ENCODE results near the gene MOB3A. TPM values are rescaled to one million over a fixed set of nuclear protein-coding genes. Genes with fewer than 3 reads are reported as not detected.

Gene MOB3A
- total RNA-seq, 8 experiments from 2014 or later, result 7.2 to 16.3 (median 10.0) TPM

GRCh38 chr19:2053601-2054389 lies 42.3 kb downstream of the MOB3A start:
- WGBS, 10 experiments, result 80 to 100% (median 96%) methylated on average over 1 to 9 of the region's 24 CpGs; no CpG with 5 or more reads in 3 of the 10 experiments
- no peak overlapping the region for H3K27ac ChIP-seq
- H3K4me1 ChIP-seq (replicated peaks in 1 of 2), result peaks cover 21 to 35% of the 10 kb centered on the region in 2 donors
- no peak overlapping the region for H3K4me3 ChIP-seq
- ATAC-seq (replicated peaks in 6 of 8), result no peak
- in situ Hi-C loops (cut with MboI; ENCODE audit: low pct_unique_long_range_greater_than_20kb in 2 of 9, low sequenced_read_pairs in 9 of 9, unreplicated experiment in 9 of 9), result no loop called here

GRCh38 chr19:2051773-2052704 lies 44.1 kb downstream of the MOB3A start:
- in situ Hi-C loops (cut with MboI; ENCODE audit: low pct_unique_long_range_greater_than_20kb in 2 of 9, low sequenced_read_pairs in 9 of 9, unreplicated experiment in 9 of 9), result no loop called here
- no peak for ATAC-seq (replicated peaks in 6 of 8)
- Histone ChIP-seq H3K4me3 (peak overlapping the region in 2 of 5 donors; percentile 77 to 80), H3K4me1 (replicated peaks in 1 of 2) (peaks cover 23 to 40% of the 10 kb centered on the region in 2 donors), H3K27ac (peak overlapping the region; percentile 56 to 88)
- 30 to 100% (median 88%) methylated on average over 2 to 7 of the region's 18 CpGs; no CpG with 5 or more reads in 3 of the 10 experiments for WGBS, 10 experiments

GRCh38 chr19:2050991-2051772 lies 44.9 kb downstream of the MOB3A start, which contains the start of gene MKNK2:
MKNK2 (minus strand) TSS chr19:2051244; CDS start chr19:2050851, 393 bp downstream.
- WGBS, 10 experiments, result 0 to 80% (median 13%) methylated on average over 1 to 29 of the region's 93 CpGs; no CpG with 5 or more reads in 4 of the 10 experiments
- Histone ChIP-seq H3K4me3 (peak within 1 kb of the TSS; percentile 65 to 93 (median 77)), H3K4me1 (replicated peaks in 1 of 2) (peaks cover 22 to 35% of the 10 kb centered on the region in 2 donors)

GRCh38 chr19:2050349-2050990 lies 45.7 kb downstream of the MOB3A start:
- Histone ChIP-seq H3K4me1 (replicated peaks in 1 of 2) (peaks cover 15 to 28% of the 10 kb centered on the region in 2 donors), H3K4me3 (peak overlapping the region; percentile 65 to 93 (median 77)), H3K27ac (peak overlapping the region; percentile 51 to 72)
- ATAC-seq (replicated peaks in 6 of 8), result peak in 4 of 8 experiments; percentile 1 to 8 (median 4)
- in situ Hi-C loops (cut with MboI; ENCODE audit: low pct_unique_long_range_greater_than_20kb in 2 of 9, low sequenced_read_pairs in 9 of 9, unreplicated experiment in 9 of 9), result no loop called here
- no CpG with 5 or more reads among the region's 49 CpGs for WGBS, 10 experiments

More at GRCh38 chr19:2050991-2051772, 44.9 kb downstream of the MOB3A start, which contains the start of gene MKNK2:
- H3K27ac ChIP-seq, result peak within 1 kb of the TSS; percentile 56 to 88
- in situ Hi-C loops (cut with MboI; ENCODE audit: low pct_unique_long_range_greater_than_20kb in 2 of 9, low sequenced_read_pairs in 9 of 9, unreplicated experiment in 9 of 9), result no loop called here
- peak; percentile 62 to 84 (median 79) for ATAC-seq (replicated peaks in 6 of 8)

GRCh38 chr19:2049741-2050348 lies 46.3 kb downstream of the MOB3A start:
- in situ Hi-C loops (cut with MboI; ENCODE audit: low pct_unique_long_range_greater_than_20kb in 2 of 9, low sequenced_read_pairs in 9 of 9, unreplicated experiment in 9 of 9), result no loop called here
- peak; percentile 38 to 62 (median 55) for ATAC-seq (replicated peaks in 6 of 8)
- Histone ChIP-seq H3K4me3 (peak overlapping the region; percentile 65 to 93 (median 77)), H3K27ac (peak overlapping the region; percentile 51 to 72), H3K4me1 (replicated peaks in 1 of 2) (peaks cover 13 to 26% of the 10 kb centered on the region in 2 donors)
- WGBS, 10 experiments, result 0% methylated on average over 2 of the region's 16 CpGs; no CpG with 5 or more reads in 9 of the 10 experiments

- Histone ChIP-seq H3K4me3 (peak overlapping the region; percentile 65 to 93 (median 77)), H3K4me1 (replicated peaks in 1 of 2) (peaks cover 13 to 26% of the 10 kb centered on the region in 2 donors), H3K27ac (no peak overlapping the region)
- WGBS, 10 experiments, result 31 to 100% (median 80%) methylated on average over 1 to 3 of the region's 27 CpGs; no CpG with 5 or more reads in 7 of the 10 experiments
- in situ Hi-C loops (cut with MboI; ENCODE audit: low pct_unique_long_range_greater_than_20kb in 2 of 9, low sequenced_read_pairs in 9 of 9, unreplicated experiment in 9 of 9), result no loop called here
- ATAC-seq (replicated peaks in 6 of 8), result peak in 3 of 8 experiments; percentile 0 to 5 (median 0)
Measured at GRCh38 chr19:2048959-2049740, 47.0 kb downstream of the MOB3A start.

- no peak for ATAC-seq (replicated peaks in 6 of 8)
- 93% methylated on average over 5 of the region's 17 CpGs; no CpG with 5 or more reads in 9 of the 10 experiments for WGBS, 10 experiments
- Histone ChIP-seq H3K27ac (no peak overlapping the region), H3K4me3 (peak overlapping the region in 1 of 5 donors; percentile 80), H3K4me1 (replicated peaks in 1 of 2) (peaks cover 13 to 26% of the 10 kb centered on the region in 2 donors)
- in situ Hi-C loops (cut with MboI; ENCODE audit: low pct_unique_long_range_greater_than_20kb in 2 of 9, low sequenced_read_pairs in 9 of 9, unreplicated experiment in 9 of 9), result no loop called here
Measured at GRCh38 chr19:2048104-2048958, 47.8 kb downstream of the MOB3A start.

- Histone ChIP-seq H3K4me1 (replicated peaks in 1 of 2) (peaks cover 19 to 33% of the 10 kb centered on the region in 2 donors), H3K27ac (no peak overlapping the region), H3K4me3 (no peak overlapping the region)
- in situ Hi-C loops (cut with MboI; ENCODE audit: low pct_unique_long_range_greater_than_20kb in 2 of 9, low sequenced_read_pairs in 9 of 9, unreplicated experiment in 9 of 9), result no loop called here
- no peak for ATAC-seq (replicated peaks in 6 of 8)
- no CpG with 5 or more reads among the region's 22 CpGs for WGBS, 10 experiments
Measured at GRCh38 chr19:2047449-2048103, 48.5 kb downstream of the MOB3A start.

- Histone ChIP-seq H3K27ac (no peak overlapping the region), H3K4me1 (replicated peaks in 1 of 2) (peaks cover 23 to 34% of the 10 kb centered on the region in 2 donors), H3K4me3 (no peak overlapping the region)
- in situ Hi-C loops (cut with MboI; ENCODE audit: low pct_unique_long_range_greater_than_20kb in 2 of 9, low sequenced_read_pairs in 9 of 9, unreplicated experiment in 9 of 9), result no loop called here
- WGBS, 10 experiments, result 75% methylated on average over 4 of the region's 6 CpGs; no CpG with 5 or more reads in 9 of the 10 experiments
- no peak for ATAC-seq (replicated peaks in 6 of 8)
Measured at GRCh38 chr19:2047076-2047448, 49.1 kb downstream of the MOB3A start.

Data from motor neuron (in vitro differentiated cells).